GM19455 (cell line): ENCODE results near the gene ATXN1.
"Not testable (repeated sequence)": the region's sequence is repeated elsewhere in the genome, so short reads cannot be mapped to it uniquely, and the experiment has no call there.

Experiments
- ATAC-seq: cut with Tn5 transposase; IDR thresholded peaks from one replicate; pipeline ENCODE4 v1.9.1; 2021; ENCODE audit not compliant: unreplicated experiment

Gene ATXN1

GRCh38 chr6:16378360-16378759 is 382.9 kb downstream of the ATXN1 start:
- ATAC-seq, result not testable (repeated sequence)

- no peak for ATAC-seq
These were observed 383.8 kb downstream of the ATXN1 start for GRCh38 chr6:16377470-16377869.

DNA sequence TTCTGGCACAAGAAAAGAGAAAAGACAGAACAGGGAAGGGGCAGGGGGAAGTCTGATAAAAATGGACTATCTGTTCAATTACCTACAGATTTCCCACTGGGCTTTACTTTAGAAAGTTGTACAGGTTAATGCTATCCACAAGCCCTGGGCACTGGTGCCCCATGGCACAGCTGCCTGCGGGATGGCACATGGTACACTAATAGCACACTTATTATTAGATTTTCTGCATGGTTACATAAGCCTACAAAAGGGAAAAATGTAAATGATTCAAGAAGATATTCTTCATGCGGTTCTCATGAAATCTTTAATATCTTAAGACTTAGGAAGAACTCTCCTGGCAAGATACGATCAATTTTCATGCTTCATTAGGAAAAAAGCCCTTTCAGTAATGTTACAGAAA is 385.4 kb downstream of the ATXN1 start:
- ATAC-seq, result no peak

- ATAC-seq, result no peak
These were observed 386.1 kb downstream of the ATXN1 start for GRCh38 chr6:16375206-16375605.

GRCh38 chr6:16374461-16375200 is 386.6 kb downstream of the ATXN1 start:
- ATAC-seq, result no peak

GRCh38 chr6:16374016-16374415 is 387.2 kb downstream of the ATXN1 start:
- no peak for ATAC-seq

DNA sequence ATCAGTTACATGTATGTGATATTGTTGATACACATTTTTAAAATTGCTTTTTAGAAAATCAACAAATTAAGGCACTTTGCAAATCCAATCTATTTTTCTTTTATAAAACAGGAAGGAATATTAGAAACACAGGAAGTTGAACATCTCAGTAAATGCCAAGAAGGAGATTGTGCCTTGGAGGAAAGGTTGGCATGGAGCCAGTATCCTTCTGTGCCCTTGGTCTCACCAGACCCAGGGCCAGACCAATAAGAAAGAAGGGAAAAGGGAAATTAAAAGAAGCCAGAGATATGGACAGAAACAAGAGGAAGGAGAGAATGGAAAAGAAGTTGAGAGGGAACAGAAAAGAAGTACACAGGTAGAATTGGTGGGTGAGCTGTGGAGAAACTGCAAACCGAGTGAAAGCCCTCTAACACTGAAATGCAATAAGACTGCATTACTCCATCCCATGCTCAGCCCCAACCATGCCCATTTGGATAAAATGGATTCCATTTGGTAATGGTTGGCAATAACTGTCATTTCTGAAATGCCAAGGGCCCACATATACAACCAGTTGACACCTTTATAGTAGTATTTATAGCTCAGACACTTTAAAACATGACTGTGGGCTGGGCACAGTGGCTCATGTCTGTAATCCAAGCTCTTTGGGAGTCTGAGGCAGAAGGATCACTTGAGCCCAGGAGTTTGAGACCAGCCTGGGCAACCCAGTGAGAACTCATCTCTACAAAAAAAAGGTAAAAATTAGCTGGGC is 389.1 kb downstream of the ATXN1 start:
- no peak for ATAC-seq

GRCh38 chr6:16371401-16371800 is 389.9 kb downstream of the ATXN1 start:
- ATAC-seq, result no peak

DNA sequence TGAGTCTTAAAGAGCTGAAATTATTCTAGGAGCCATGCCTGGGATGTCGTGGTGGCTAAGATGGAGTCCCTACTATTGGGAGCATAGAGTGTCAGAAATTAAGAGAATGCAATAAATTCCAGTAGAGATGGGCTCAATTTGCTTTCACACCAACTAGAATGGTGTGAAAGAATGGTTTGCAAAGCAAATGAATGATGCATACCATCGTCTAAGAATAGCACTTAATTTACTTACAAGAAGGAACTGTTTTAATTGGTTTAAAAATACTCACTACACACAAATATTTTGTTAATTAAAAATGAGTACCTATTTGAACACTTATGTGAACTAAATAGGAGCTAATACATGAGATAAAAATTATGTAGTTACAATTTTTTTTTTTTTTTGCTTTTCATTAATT is 390.3 kb downstream of the ATXN1 start:
- ATAC-seq, result no peak

- no peak for ATAC-seq
These were observed 391.3 kb downstream of the ATXN1 start for GRCh38 chr6:16369989-16370388.

DNA sequence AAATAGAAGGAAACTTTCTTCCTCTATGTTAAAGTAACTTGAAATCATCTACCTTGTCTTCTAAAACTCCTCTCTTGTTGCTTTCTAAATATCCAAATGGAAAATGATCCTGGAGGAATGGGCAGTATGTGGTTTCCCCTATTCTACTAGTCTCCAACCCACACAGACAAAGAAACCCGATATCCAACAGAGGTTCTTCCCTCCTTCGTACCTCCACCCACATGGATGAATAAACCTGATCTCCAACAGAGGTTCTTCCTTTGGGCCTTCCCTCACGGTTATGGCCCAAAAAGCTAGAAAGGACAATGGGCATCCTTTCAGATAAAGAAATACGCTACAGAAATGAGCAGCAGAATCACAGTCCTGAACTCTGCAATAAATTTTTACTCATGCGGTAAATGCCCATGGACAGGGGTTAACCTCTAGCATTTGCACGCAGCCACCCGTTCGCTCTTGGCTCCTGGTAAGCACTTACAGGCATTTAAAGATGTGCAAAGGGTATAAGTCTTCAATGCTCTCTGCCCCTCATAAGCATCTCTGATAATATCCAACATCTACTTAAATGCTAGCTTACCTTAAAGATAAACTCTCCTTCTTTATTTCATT is 392.0 kb downstream of the ATXN1 start:
- no peak for ATAC-seq

GRCh38 chr6:16367571-16367970 is 393.7 kb downstream of the ATXN1 start:
- ATAC-seq, result no peak

GRCh38 chr6:16363749-16364148 is 397.5 kb downstream of the ATXN1 start:
- ATAC-seq, result no peak

DNA sequence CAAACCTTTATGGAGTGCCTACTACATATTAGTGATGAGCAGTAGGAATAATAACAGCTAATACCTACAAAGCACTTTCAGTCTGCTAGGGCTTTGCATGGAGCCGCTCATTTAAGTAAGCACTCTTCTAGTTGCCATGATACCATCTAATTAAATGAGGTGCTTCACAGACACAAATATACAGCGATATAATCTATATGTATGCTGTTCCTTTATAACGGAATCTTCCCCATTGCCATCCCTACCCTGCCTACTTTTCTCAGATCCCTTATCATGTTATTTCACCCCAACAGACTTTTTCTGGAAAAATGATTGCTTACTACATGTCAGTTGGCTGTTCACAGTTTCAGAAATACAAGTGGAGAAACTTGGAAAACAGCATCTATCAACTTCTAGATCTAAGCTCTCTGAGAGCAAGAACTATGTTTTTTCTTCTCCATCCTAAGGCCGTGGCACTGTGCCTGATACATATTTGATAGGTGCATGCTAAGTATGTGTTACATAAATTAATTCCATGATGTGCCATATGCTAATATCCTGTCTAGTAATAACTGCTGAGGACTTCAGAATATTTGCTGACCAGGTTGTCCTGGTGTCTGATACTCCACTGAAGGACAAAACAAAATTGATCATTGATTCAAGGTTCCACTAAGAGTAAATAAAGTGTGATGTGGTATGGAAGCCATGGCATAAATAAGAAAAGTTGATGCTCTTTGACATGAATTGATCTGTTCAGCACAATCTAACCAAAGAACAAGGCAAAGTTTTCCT is 398.3 kb downstream of the ATXN1 start:
- ATAC-seq, result no peak

GRCh38 chr6:16362296-16362695 is 399.0 kb downstream of the ATXN1 start:
- no peak for ATAC-seq

- ATAC-seq, result no peak
These were observed 399.4 kb downstream of the ATXN1 start for GRCh38 chr6:16361861-16362260.

- ATAC-seq, result no peak
These were observed 400.1 kb downstream of the ATXN1 start for GRCh38 chr6:16361121-16361520.

DNA sequence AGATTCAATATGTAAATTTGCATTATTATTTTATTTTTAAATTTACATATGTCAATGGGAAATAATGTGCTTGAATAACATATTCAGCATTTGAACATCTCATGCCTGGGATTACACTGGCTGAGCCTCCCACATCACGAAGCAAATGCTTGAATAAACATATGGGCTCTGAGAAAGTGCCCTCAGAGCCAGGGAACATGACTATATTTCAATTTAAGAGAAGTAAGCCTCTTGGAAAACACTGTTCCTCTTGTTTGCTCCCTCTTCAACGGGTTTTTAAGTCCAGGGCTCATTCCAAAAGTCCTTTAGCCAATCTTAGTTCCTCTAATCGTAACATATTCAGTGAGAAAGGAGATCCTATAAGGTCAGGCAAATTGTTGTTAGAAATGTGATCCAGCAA is 400.9 kb downstream of the ATXN1 start:
- no peak for ATAC-seq

DNA sequence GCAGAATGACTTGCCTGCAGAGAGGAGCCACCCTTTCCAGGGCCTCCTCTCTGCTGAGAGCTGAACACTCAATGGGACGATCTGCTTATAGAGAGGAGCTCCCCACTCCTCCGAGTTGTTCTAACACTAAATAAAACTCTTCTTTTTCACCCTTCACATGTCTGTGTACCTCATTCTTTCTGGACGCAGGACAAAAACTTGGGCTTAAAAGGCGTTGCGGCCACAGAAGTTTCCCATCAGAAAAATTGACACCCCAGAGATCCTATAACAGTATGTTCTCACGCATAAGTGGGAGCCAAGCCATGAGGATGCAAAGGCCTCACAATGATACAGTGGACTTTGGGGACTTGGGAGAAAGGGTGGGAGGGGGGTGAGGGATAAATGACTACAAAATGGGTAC is 401.7 kb downstream of the ATXN1 start:
- no peak for ATAC-seq

- no peak for ATAC-seq
These were observed 402.6 kb downstream of the ATXN1 start for GRCh38 chr6:16358531-16359138.
